K562 (cell line): ENCODE results near the gene C2orf42. TPM values are rescaled to one million over a fixed set of nuclear protein-coding genes. Genes with fewer than 3 reads are reported as not detected.

Source experiments
- ATAC-seq: fragments of 200-7000 bp; cut with Tn5 transposase; 3 replicates; pipeline ENCODE4 v1.9.1; 2020; ENCODE audit warnings: moderate library complexity
- BruUV-seq: library from RNA; stranded (reverse); fragments of 400-500 nt; replicated peaks from 2 replicates; lab custom pipeline; 2021; lab: Mats Ljungman, UMichigan
- CTCF ChIA-PET: fragments of 300-600 bp; formaldehyde crosslinking; extraction: SDS; loops from one replicate; lab custom pipeline; 2021; ENCODE audit warnings: low intra/inter-chr PET ratio; lab: Yijun Ruan, JAX
- POLR2A ChIA-PET: fragments of 300-600, 350-650 bp; sonication (Branson Sonifier 250); formaldehyde crosslinking; extraction: SDS; loops from one replicate; lab custom pipeline; 2021; ENCODE audit warnings: antibody characterized with exemption, inconsistent platforms; lab: Yijun Ruan, JAX
- DNase-seq, 4 experiments: peaks; one replicate each; pipeline versions ENCODE4 v3.0.0 to v3.0.0-alpha.2; 2011 to 2018; ENCODE audit warnings: low spot score in 3 of 4, mixed read lengths in 3 of 4; ENCODE audit errors: extremely low read depth in 1 of 4
- FAIRE-seq: peaks from 2 replicates; lab custom pipeline; 2011; peaks lifted over from hg19 to GRCh38; lab: Jason Lieb, UNC
- H2AFZ ChIP-seq: 2 replicates; pipeline ENCODE4 v1.6.0; 2011; ENCODE audit warnings: low read depth, low read length, control low read depth, inconsistent platforms
- H3K27ac ChIP-seq: fragments of 200-600 bp; 3 replicates; pipeline ENCODE4 v1.8.0; 2011; ENCODE audit warnings: low read depth, mild to moderate bottlenecking, control low read depth, inconsistent platforms, low read length, moderate library complexity, mixed read lengths; ENCODE audit errors: extremely low read depth
- H3K27me3 ChIP-seq, 2 experiments: fragments of 300-600 bp in 1 of 2; 2 replicates in 1 of 2; 3 replicates in 1 of 2; pipeline versions ENCODE4 v1.6.0 to v1.8.0; 2011; ENCODE audit warnings: inconsistent platforms in 2 of 2, low read length in 2 of 2, mild to moderate bottlenecking in 1 of 2, mixed read lengths in 1 of 2, moderate library complexity in 1 of 2; ENCODE audit not compliant: control insufficient read depth in 2 of 2, insufficient read depth in 2 of 2
- H3K36me3 ChIP-seq: fragments of 300-600 bp; 3 replicates; pipeline ENCODE4 v1.8.0; 2011; ENCODE audit warnings: mild to moderate bottlenecking, low read length, inconsistent platforms; ENCODE audit not compliant: control insufficient read depth, insufficient read depth
- H3K4me1 ChIP-seq, 2 experiments: fragments of 200-600 bp in 1 of 2; replicated peaks in 1 of 2; 2 replicates in 1 of 2; 3 replicates in 1 of 2; pipeline versions ENCODE4 v1.5.1 to v1.8.0; 2011; ENCODE audit warnings: inconsistent platforms in 2 of 2, low read length in 2 of 2, mild to moderate bottlenecking in 1 of 2, mixed read lengths in 1 of 2, moderate library complexity in 1 of 2; ENCODE audit not compliant: control insufficient read depth in 2 of 2, insufficient read depth in 2 of 2
- H3K4me2 ChIP-seq: 2 replicates; pipeline ENCODE4 v1.6.1; 2011; ENCODE audit warnings: low read length, control low read depth, inconsistent platforms, mixed read lengths; ENCODE audit not compliant: insufficient read depth
- H3K4me3 ChIP-seq: fragments of 200-600 bp; sonication (generic), shearing (Covaris generic); 2 replicates; pipeline ENCODE4 v1.5.1; 2016; ENCODE audit warnings: control low read depth, inconsistent platforms
- H3K79me2 ChIP-seq: fragments of 200-600 bp; 3 replicates; pipeline ENCODE4 v1.8.0; 2011; ENCODE audit warnings: low read length, inconsistent platforms; ENCODE audit not compliant: control insufficient read depth, insufficient read depth
- H3K9ac ChIP-seq, 2 experiments: 2 replicates each; pipeline versions ENCODE4 v1.6.0 to v1.6.1; 2011; ENCODE audit warnings: low read depth in 2 of 2, low read length in 2 of 2, control low read depth in 1 of 2, inconsistent platforms in 1 of 2, mild to moderate bottlenecking in 1 of 2, mixed read lengths in 1 of 2; ENCODE audit not compliant: insufficient read depth in 1 of 2
- H3K9me1 ChIP-seq: one replicate; pipeline ENCODE4 v1.6.0; 2011; ENCODE audit warnings: inconsistent platforms, mild to moderate bottlenecking, low read length, moderate library complexity; ENCODE audit not compliant: control insufficient read depth, insufficient read depth
- H3K9me3 ChIP-seq: replicated peaks from 2 replicates; pipeline ENCODE4 v1.5.1; 2011; ENCODE audit warnings: low read depth, low read length, inconsistent platforms; ENCODE audit not compliant: control insufficient read depth, insufficient read depth
- H4K20me1 ChIP-seq: replicated peaks from 2 replicates; pipeline ENCODE4 v1.6.1; 2011; ENCODE audit warnings: low read length, inconsistent platforms, mixed read lengths; ENCODE audit not compliant: control insufficient read depth, insufficient read depth
- ATF3 ChIP-seq, 2 experiments: fragments of 450-650 bp in 1 of 2; sonication (generic) in 1 of 2; formaldehyde crosslinking in 1 of 2; IDR thresholded peaks in 1 of 2; conservative IDR thresholded peaks in 1 of 2; 2 replicates each; pipeline versions ENCODE4 v1.6.1 to v1.8.1; 2016 to 2023; ENCODE audit warnings: mild to moderate bottlenecking in 2 of 2, moderate library complexity in 2 of 2, inconsistent platforms in 1 of 2, missing genetic modification reagents in 1 of 2
- DDX20 ChIP-seq: fragments of 450-650 bp; IDR thresholded peaks from 2 replicates; pipeline ENCODE4 v1.6.1; 2016; ENCODE audit warnings: missing genetic modification characterization, low read depth, mild to moderate bottlenecking, missing compliant biosample characterization, moderate library complexity
- ETS1 ChIP-seq: conservative IDR thresholded peaks from 2 replicates; pipeline ENCODE4 v1.6.1; 2011; ENCODE audit warnings: low read depth, mild to moderate bottlenecking, low read length; ENCODE audit not compliant: control insufficient read depth
- GTF2A2 ChIP-seq: IDR thresholded peaks from 2 replicates; pipeline ENCODE4 v1.6.1; 2016; ENCODE audit warnings: mild to moderate bottlenecking, missing genetic modification characterization, missing compliant biosample characterization
- JUND ChIP-seq, 2 experiments: IDR thresholded peaks; 2 replicates in 1 of 2; 3 replicates in 1 of 2; pipeline ENCODE4 v1.6.1; 2011; ENCODE audit warnings: borderline replicate concordance in 2 of 2, low read depth in 2 of 2, low read length in 2 of 2, improper control_type of control experiment in 1 of 2, missing biosample characterization in 1 of 2, missing genetic modification characterization in 1 of 2, missing genetic modification reagents in 1 of 2
- MEIS2 ChIP-seq: fragments of 450-650 bp; IDR thresholded peaks from 2 replicates; pipeline ENCODE4 v1.6.1; 2014; ENCODE audit warnings: mild to moderate bottlenecking; ENCODE audit not compliant: partially characterized antibody
- NFIC ChIP-seq: fragments of 450-650 bp; IDR thresholded peaks from 2 replicates; pipeline ENCODE4 v1.6.1; 2017; ENCODE audit warnings: mild to moderate bottlenecking, inconsistent platforms
- SMARCE1 ChIP-seq: fragments of 450-650 bp; IDR thresholded peaks from 2 replicates; pipeline ENCODE4 v1.7.1; 2016; ENCODE audit warnings: mild to moderate bottlenecking
- ZC3H8 ChIP-seq: fragments of 450-650 bp; IDR thresholded peaks from 2 replicates; pipeline ENCODE4 v1.6.1; 2017
- WGBS: fragments of 100-300 bp; shearing (Covaris generic); methylation state at CpG from one replicate; pipeline ENCODE4 v1.1.6; 2016; ENCODE audit warnings: low coverage, mixed read lengths; ENCODE audit not compliant: insufficient coverage; ENCODE audit errors: missing lambda C conversion rate; 5-methylcytosine and 5-hydroxymethylcytosine counted together
- in situ Hi-C: fragments of 300-500 bp; cut with MboI; formaldehyde crosslinking; loops from 4 replicates; pipeline ENCODE4 v1.15.0; 2018; ENCODE audit warnings: inconsistent platforms, mixed read lengths
- intact Hi-C: fragments of 100-400 bp; cut with micrococcal nuclease; formaldehyde crosslinking; loops from 2 replicates; pipeline ENCODE4 v1.14.2; 2022
- polyA plus RNA-seq, 8 experiments: library from polyadenylated mRNA; depleted of rRNA in 4 of 8; stranded (reverse) in 5 of 8; unstranded in 3 of 8; fragments of >200 nt; fragmentation: Nextera tagmentation in 2 of 8; fragmentation: Illumina TruSeq in 1 of 8; extraction: Ambion mirVana in 2 of 8; extraction: Trizol in 1 of 8; gene quantifications; 2 replicates each; pipeline versions ENCODE4 v1.2.1 to v1.2.3, GENCODE V29; 2011 to 2014; ENCODE audit warnings: inconsistent platforms in 1 of 8, missing spikeins in 1 of 8
- total RNA-seq, 7 experiments: library from RNA; depleted of rRNA in 6 of 7; stranded (reverse); fragments of >200 nt in 6 of 7; fragmentation: Illumina TruSeq in 2 of 7; extraction: Trizol in 2 of 7; gene quantifications; 2 replicates each; pipeline versions ENCODE4 v1.2.1 to v1.2.3, GENCODE V29; 2011 to 2021; ENCODE audit warnings: low replicate concordance in 1 of 7

The C2orf42 gene
- total and polyA plus RNA-seq, 9 of the 15 experiments (the other 6 are each of a cell fraction or from before 2014, with no cell fraction given): 4.6 to 10.9 (median 7.5) TPM

- Histone ChIP-seq H3K9me1 (no peaks in the 10 kb centered on the region), H3K27me3 (no peaks in the 10 kb centered on the region), H3K9me3 (no peaks in the 10 kb centered on the region), H2AFZ (0 out of 2 replicates have a peak overlapping the region, but pooled peaks have one; percentile 9), H3K4me1 (peaks cover 3 to 4% of the 10 kb centered on the region in 2 experiments; a peak in 2 of 5 replicates), H4K20me1 (no peaks in the 10 kb centered on the region), H3K79me2 (peaks cover 9% of the 10 kb centered on the region), H3K4me2 (no peak overlapping the region), H3K36me3 (no peaks in the 10 kb centered on the region), H3K27ac (peak overlapping the region; percentile 39; the same call in 1 of the 3 replicates), H3K4me3 (no peak overlapping the region), H3K9ac (peak overlapping the region in 1 of 2 experiments; percentile 16; a peak in 1 of 4 replicates)
- ChIA-PET POLR2A (no interaction called here), CTCF (no interaction called here)
- BruUV-seq: TSS peak; percentile 40
- in situ Hi-C loops (no loop called here), intact Hi-C loops (no loop called here)
- TF ChIP-seq GTF2A2 (tag) (no peak), MEIS2 (peak; percentile 15), ETS1 (no peak), JUND (IDR thresholded peaks at IDR 0.05; ENCODE audit: borderline replicate concordance, low read depth, low read length) (peak; percentile 35; the same call in 1 of the 2 replicates), JUND (tag; IDR thresholded peaks at IDR 0.05; ENCODE audit: borderline replicate concordance, low read depth, low read length) (no peak), ATF3 (IDR thresholded peaks at IDR 0.05) (peak; percentile 79), ATF3 (CRISPR knock-in tag; conservative IDR thresholded peaks at IDR 0.05) (no peak), SMARCE1 (peak; percentile 35; the same call in 1 of the 2 replicates), NFIC (peak; percentile 88), DDX20 (no peak), ZC3H8 (no peak)
- peak in 2 of 4 experiments; percentile 19 to 49 for DNase-seq
- FAIRE-seq: no peak
- WGBS: 34% methylated on average over 5 of the region's 5 CpGs
- ATAC-seq: no peak
Observed at GRCh38 chr2:70188460-70188859, 2.4 kb downstream of the C2orf42 start.
